HL-60 (cell line): ENCODE measurements around the gene LEMD2.

ENCODE experiments used
- CTCF ChIP-seq: IDR thresholded peaks from one replicate; pipeline ENCODE4 v1.5.1; 2011; ENCODE audit warnings: low read length, control low read depth, inconsistent platforms; ENCODE audit not compliant: insufficient read depth
- POLR2AphosphoS5 ChIP-seq: IDR thresholded peaks from 2 replicates; pipeline ENCODE4 v1.6.1; 2012; ENCODE audit warnings: low read depth
- REST ChIP-seq: IDR thresholded peaks from 2 replicates; pipeline ENCODE4 v1.6.1; 2012; ENCODE audit warnings: low read depth; ENCODE audit not compliant: insufficient replicate concordance
- SPI1 ChIP-seq: IDR thresholded peaks from 2 replicates; pipeline ENCODE4 v1.6.1; 2012; ENCODE audit warnings: low read depth, mild to moderate bottlenecking, borderline replicate concordance

- TF ChIP-seq CTCF (no peak), POLR2AphosphoS5 (no peak), REST (no peak), SPI1 (no peak)
Observed at GRCh38 chr6:33828764-33829731, 40.1 kb upstream of the LEMD2 start.
